ENCODE results near the gene ISYNA1.

The ISYNA1 gene

GRCh38 chr19:18469069-18469846 lies 31.3 kb upstream of the ISYNA1 start:
- peak; percentile 67 for DNase-seq

GRCh38 chr19:18468517-18468916 lies 30.6 kb upstream of the ISYNA1 start:
- no peak for DNase-seq

GRCh38 chr19:18467978-18468377 lies 30.0 kb upstream of the ISYNA1 start:
- no peak for DNase-seq

- no peak for DNase-seq
Observed at GRCh38 chr19:18466354-18466753, 28.4 kb upstream of the ISYNA1 start.

- DNase-seq, result no peak
Observed at GRCh38 chr19:18465964-18466339, 28.0 kb upstream of the ISYNA1 start.

GRCh38 chr19:18465214-18465963 lies 27.5 kb upstream of the ISYNA1 start:
- DNase-seq, result no peak

- no peak for DNase-seq
Observed at GRCh38 chr19:18464646-18465045, 26.7 kb upstream of the ISYNA1 start.

- DNase-seq, result no peak
Observed at GRCh38 chr19:18461471-18461870, 23.5 kb upstream of the ISYNA1 start.

GRCh38 chr19:18460900-18461299 lies 23.0 kb upstream of the ISYNA1 start:
- DNase-seq, result no peak

GRCh38 chr19:18457483-18458331 lies 19.8 kb upstream of the ISYNA1 start:
- DNase-seq, result no peak

- no peak for DNase-seq
Observed at GRCh38 chr19:18456974-18457373, 19.0 kb upstream of the ISYNA1 start.

- no peak for DNase-seq
Observed at GRCh38 chr19:18456279-18456678, 18.3 kb upstream of the ISYNA1 start.

GRCh38 chr19:18453269-18454024 lies 15.5 kb upstream of the ISYNA1 start:
- no peak for DNase-seq

GRCh38 chr19:18452386-18452785 lies 14.5 kb upstream of the ISYNA1 start:
- no peak for DNase-seq

- peak; percentile 71 for DNase-seq
Observed at GRCh38 chr19:18450931-18451836, 13.3 kb upstream of the ISYNA1 start.

- DNase-seq, result no peak
Observed at GRCh38 chr19:18450021-18450930, 12.3 kb upstream of the ISYNA1 start.

GRCh38 chr19:18449552-18449951 lies 11.6 kb upstream of the ISYNA1 start:
- no peak for DNase-seq

GRCh38 chr19:18446811-18447359 lies 9.0 kb upstream of the ISYNA1 start:
- no peak for DNase-seq

- no peak for DNase-seq
Observed at GRCh38 chr19:18446145-18446810, 8.3 kb upstream of the ISYNA1 start.

All from right kidney (tissue), 1 donor.